IPS-18c (cell line): ENCODE data around the gene BTF3L4.

Source experiments
- H3K4me3 ChIP-seq: 2 replicates; pipeline ENCODE4 v1.7.0; 2013; ENCODE audit warnings: low read depth, mild to moderate bottlenecking, low read length, moderate library complexity; ENCODE audit not compliant: insufficient read depth
- H3K9me3 ChIP-seq: one replicate; pipeline ENCODE4 v1.6.1; 2013; ENCODE audit warnings: mild to moderate bottlenecking, low read length, moderate library complexity; ENCODE audit not compliant: control insufficient read depth, insufficient read depth

BTF3L4 gene

DNA sequence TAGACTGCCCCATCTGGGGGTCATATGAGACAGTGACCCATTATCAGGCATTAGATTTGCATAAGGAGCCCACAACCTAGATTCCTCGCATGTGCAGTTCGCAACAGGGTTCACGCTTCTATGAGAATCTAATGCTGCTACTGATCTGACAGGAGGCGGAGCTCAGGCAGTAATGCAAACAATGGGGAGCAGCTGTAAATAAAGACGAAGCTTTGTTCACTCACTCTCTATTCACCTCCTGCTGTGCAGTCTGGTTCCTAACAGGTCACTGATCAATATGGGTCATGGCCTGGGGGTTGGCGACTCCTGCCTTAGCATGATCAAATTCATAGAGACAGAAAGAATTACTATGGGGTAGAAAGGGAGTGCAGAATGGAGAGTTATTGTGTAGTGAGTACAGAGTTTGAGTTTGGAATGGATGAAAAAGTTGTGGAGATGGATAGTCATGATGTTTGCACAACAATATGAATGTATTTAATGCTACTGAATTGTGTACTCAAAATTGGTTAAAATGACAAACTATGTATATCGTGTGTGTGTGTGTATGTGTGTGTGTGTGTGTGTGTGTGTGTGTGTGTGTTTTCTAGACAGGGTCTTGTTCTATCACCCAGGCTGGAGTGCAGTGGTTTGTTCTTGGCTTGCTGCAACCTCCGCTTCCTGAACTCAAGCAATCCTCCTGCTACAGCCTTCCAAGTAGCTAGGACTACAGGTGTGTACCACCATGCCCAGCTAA is 42.2 kb downstream of the BTF3L4 start:
- Histone ChIP-seq H3K9me3 (no peaks in the 10 kb centered on the region), H3K4me3 (no peak overlapping the region)

DNA sequence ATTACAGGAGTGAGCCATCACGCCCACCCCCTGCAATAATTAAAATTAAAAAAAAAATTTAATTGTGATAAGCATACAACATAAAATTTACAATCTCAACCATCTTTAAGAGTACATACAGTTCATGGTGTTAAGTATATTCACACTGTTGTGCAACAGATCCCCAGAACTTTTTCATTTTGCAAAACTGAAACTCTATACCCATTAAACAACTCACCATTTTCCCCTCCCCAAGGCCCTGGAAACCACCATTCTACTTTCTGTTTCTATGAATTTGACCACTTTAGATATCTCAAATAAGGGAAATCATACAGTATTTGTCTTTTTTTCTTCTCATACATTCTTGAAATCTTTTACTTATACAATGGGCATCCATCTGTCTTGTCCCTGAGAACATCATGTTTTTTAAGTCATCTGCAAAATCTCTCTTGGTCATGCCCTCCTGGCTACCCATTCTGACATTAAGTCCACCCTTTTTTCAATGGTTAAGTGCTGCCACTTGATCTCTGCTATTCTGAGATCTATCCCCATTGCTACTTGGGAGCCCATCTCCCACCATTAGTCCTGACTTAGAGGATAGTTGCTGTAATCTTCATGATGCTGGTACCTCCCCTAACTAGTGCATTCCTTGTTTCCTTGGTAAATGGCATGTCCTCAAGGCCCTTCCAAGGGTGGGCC is 46.4 kb downstream of the BTF3L4 start:
- no peak overlapping the region for H3K4me3 ChIP-seq
- no peaks in the 10 kb centered on the region for H3K9me3 ChIP-seq

GRCh38 chr1:52111492-52111891 is 55.4 kb downstream of the BTF3L4 start:
- Histone ChIP-seq H3K4me3 (no peak overlapping the region), H3K9me3 (no peaks in the 10 kb centered on the region)

- H3K4me3 ChIP-seq = no peak overlapping the region
- H3K9me3 ChIP-seq = no peaks in the 10 kb centered on the region
Measured at GRCh38 chr1:52112489-52112888, 56.4 kb downstream of the BTF3L4 start.

DNA sequence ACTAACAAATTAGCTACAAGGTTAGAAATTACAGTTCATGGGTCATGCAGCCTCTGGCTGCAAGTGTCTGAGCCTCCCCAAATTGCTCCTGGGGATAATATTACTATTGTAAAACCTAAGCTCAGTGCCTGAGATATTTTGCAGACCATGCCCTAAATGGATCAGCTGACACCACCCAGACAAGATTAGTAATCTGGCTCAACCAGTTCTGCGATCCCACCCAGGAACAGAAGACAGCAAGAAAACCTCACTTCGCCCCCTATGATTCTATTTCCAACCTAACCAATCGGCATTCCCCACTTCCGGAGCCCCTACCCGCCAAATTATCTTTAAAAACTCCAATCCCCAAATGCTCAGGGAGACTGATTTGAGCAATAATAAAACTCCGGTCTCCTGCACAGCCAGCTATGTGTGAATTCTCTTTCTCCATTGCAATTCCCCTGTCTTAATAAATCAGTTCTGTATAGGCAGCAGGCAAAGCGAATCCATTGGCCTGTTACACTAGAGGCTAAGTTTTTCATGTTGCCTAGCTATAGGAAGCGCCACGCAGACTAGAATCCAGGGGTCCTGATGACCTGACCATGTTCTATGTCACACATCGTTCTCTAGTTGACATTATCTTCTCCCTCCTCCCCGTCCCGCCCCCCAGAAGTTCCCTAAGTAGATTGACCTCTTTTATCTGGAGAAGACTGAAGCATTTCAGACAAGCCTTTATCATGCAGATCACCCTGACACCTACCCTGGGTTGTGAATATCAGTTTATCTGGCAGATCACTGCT is 63.4 kb downstream of the BTF3L4 start:
- H3K4me3 ChIP-seq = no peak overlapping the region
- H3K9me3 ChIP-seq = no peaks in the 10 kb centered on the region

DNA sequence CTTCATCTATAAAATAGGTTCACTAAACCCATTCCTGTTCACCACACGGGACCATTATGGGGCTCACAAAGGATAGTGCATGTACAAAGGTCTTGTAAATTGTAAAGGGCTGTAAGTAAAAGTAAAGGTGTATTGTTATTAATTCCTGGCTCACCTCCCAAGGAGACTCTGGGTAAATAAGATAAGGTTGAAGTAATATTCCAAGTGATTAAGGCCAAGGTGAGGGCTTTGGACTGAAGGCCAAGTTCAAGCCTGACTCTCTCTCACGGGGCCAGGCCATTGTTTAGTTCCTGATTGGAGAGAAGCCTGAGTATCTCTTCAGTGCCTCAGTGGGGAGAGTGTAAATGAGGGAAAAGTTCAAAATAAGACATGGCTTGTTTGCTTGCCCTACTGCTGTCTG is 66.3 kb downstream of the BTF3L4 start:
- Histone ChIP-seq H3K9me3 (no peaks in the 10 kb centered on the region), H3K4me3 (no peak overlapping the region)

DNA sequence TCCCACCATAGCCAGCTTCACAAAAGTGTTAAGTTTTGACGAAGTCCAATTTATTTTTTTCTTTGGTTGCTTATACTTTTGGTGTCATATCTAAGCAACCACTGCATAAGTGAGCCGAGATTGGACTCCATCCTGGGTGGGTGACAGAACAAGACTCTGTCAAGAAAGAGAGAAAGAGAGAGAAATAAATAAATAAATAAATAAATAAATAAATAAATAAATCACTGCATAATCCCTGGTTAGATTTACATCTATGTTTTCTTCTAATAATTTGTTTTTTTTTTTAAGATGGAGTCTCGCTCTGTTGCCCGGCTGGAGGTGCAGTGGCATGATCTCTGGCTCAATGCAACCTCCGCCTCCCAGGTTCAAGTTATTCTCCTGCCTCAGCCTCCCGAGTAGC is 67.5 kb downstream of the BTF3L4 start:
- Histone ChIP-seq H3K4me3 (no peak overlapping the region), H3K9me3 (no peaks in the 10 kb centered on the region)

GRCh38 chr1:52125736-52126359 is 69.8 kb downstream of the BTF3L4 start:
- no peak overlapping the region for H3K4me3 ChIP-seq
- no peaks in the 10 kb centered on the region for H3K9me3 ChIP-seq

DNA sequence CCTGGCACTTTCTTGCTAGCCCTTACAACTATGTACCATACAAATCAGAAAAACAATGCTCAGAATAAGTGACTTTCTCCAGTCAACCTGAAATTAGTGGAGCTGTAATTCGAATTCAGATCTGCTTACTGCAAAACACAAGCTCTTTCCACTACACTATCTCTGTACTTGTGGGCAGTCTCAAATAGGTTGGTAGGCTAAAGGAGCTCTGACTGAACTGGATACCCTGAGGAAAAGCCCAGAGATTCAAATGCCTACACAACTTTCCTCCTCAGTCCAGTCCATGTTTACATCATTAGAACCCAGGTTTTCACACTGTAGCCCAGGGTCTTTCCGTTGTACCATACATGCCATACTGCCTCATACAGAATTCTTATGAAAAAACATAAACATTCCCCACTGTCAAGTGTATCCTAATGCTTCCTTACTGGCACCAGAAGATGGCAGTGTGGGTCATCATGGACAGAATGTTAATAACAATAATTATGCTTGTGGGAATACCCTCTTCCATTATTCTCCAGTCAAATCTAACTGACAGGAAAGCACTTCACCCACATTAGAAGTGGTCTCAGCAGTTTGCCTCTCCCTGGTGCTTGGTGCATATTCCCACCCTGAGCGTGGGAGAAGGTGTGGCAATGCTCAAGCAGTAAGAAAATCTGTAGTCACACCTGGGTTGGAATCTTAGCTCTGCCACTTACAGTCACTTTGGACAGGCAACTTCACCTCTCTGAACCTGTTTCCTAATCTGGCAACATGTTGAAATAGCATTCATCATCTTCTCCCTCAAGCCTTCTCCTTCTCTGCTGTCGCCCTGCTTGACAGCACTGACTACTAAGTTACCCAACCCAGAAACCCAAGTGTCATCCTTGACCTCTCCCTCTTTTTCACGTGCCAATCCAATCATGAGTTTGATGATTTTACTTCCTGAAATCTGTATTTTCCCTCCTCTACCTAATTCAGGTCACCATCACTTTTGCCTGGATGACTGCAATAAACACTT is 71.4 kb downstream of the BTF3L4 start:
- H3K9me3 ChIP-seq = no peaks in the 10 kb centered on the region
- H3K4me3 ChIP-seq = no peak overlapping the region

DNA sequence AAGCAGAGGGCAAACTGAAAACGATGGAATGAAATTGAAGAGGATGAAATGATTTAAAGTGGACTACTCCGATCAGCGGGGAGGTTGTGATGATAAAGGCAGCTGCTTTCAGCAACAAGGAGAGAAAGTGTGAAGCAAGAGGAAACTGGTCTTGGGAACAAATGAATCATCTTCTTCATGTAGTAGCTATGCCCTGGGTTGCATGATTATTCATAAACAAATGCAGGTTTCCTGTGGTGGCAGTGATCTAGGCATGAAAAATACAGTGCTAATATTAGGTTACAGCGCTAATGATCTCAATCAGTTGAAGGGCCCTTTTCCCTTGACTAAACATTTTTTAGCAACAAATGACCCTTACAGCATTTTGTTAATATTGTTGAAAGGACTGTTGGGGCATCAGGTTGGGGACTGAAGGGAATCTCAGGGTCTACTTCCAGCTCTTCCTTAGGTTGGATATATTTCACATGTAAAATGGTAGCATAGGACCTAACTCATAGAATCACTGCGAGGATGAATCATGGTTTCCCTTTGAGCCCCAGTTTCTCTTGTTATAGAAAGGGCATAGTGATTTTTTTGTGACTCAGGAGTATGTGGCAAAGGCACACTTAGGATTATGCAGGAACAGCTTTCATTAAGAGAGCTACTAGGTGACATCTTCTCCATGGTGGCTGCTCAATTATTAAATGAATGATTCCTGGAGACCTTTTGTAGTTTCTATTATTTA is 83.9 kb downstream of the BTF3L4 start:
- H3K4me3 ChIP-seq = no peak overlapping the region
- peaks cover 3% of the 10 kb centered on the region for H3K9me3 ChIP-seq
